ENCODE measurements around the gene AGRN.

The AGRN gene

GRCh38 chr1:1083416-1084371, 63.8 kb downstream of the AGRN start:
- in situ Hi-C loops (cut with MboI; ENCODE audit: low sequenced_read_pairs, unreplicated experiment): no loop called here
- no peak for TF ChIP-seq CTCF (IDR thresholded peaks at IDR 0.05; ENCODE audit: borderline replicate concordance, control extremely low read depth, extremely low read depth, insufficient read depth, missing control alignments)
- no peak for DNase-seq (ENCODE audit: low spot score)

- in situ Hi-C loops (cut with MboI; ENCODE audit: low sequenced_read_pairs, unreplicated experiment): no loop called here
- no peak for DNase-seq (ENCODE audit: low spot score)
- no peak for TF ChIP-seq CTCF (IDR thresholded peaks at IDR 0.05; ENCODE audit: borderline replicate concordance, control extremely low read depth, extremely low read depth, insufficient read depth, missing control alignments)
These were observed 64.7 kb downstream of the AGRN start for GRCh38 chr1:1084372-1085170.

GRCh38 chr1:1085171-1085841, 65.4 kb downstream of the AGRN start:
- in situ Hi-C loops (cut with MboI; ENCODE audit: low sequenced_read_pairs, unreplicated experiment): no loop called here
- no peak for DNase-seq (ENCODE audit: low spot score)
- no peak for TF ChIP-seq CTCF (IDR thresholded peaks at IDR 0.05; ENCODE audit: borderline replicate concordance, control extremely low read depth, extremely low read depth, insufficient read depth, missing control alignments)

GRCh38 chr1:1085911-1086841, 66.3 kb downstream of the AGRN start:
- in situ Hi-C loops (cut with MboI; ENCODE audit: low sequenced_read_pairs, unreplicated experiment): no loop called here
- DNase-seq (ENCODE audit: low spot score): no peak
- TF ChIP-seq CTCF (IDR thresholded peaks at IDR 0.05; ENCODE audit: borderline replicate concordance, control extremely low read depth, extremely low read depth, insufficient read depth, missing control alignments): no peak

GRCh38 chr1:1086911-1087341, 67.0 kb downstream of the AGRN start:
- in situ Hi-C loops (cut with MboI; ENCODE audit: low sequenced_read_pairs, unreplicated experiment): no loop called here
- TF ChIP-seq CTCF (IDR thresholded peaks at IDR 0.05; ENCODE audit: borderline replicate concordance, control extremely low read depth, extremely low read depth, insufficient read depth, missing control alignments): no peak
- no peak for DNase-seq (ENCODE audit: low spot score)

Measured in GM13976 (cell line).